HepG2 (cell line): ENCODE measurements around the gene MRPS11. TPM values are rescaled to one million over a fixed set of nuclear protein-coding genes. Genes with fewer than 3 reads are reported as not detected.
A peak's percentile ranks its signal among the peaks of the same experiment; 100 is the strongest.

Source experiments
- CENPBD1 ChIP-seq: sonication (generic); formaldehyde crosslinking; IDR thresholded peaks from 2 replicates; pipeline ENCODE4 v1.8.0; 2022; ENCODE audit warnings: missing genetic modification reagents, low read depth, mild to moderate bottlenecking, borderline replicate concordance
- CENPX ChIP-seq: sonication (generic); formaldehyde crosslinking; IDR thresholded peaks from 2 replicates; pipeline ENCODE4 v1.9.0; 2021; ENCODE audit warnings: mild to moderate bottlenecking, missing genetic modification reagents, moderate library complexity
- GFI1 ChIP-seq: sonication (generic); formaldehyde crosslinking; IDR thresholded peaks from 2 replicates; pipeline ENCODE4 v1.5.0; 2020; ENCODE audit warnings: missing genetic modification reagents, mild to moderate bottlenecking, borderline replicate concordance
- HMGXB3 ChIP-seq: sonication (generic); formaldehyde crosslinking; IDR thresholded peaks from 2 replicates; pipeline ENCODE4 v1.4.0; 2020; ENCODE audit warnings: missing genetic modification reagents, borderline replicate concordance
- HNRNPLL ChIP-seq: fragments of 200-400 bp; formaldehyde crosslinking; IDR thresholded peaks from 2 replicates; pipeline ENCODE4 v1.6.1; 2017; ENCODE audit warnings: mild to moderate bottlenecking, low read depth, low read length; ENCODE audit not compliant: poor library complexity, severe bottlenecking
- ISL2 ChIP-seq: sonication (generic); formaldehyde crosslinking; IDR thresholded peaks from 2 replicates; pipeline ENCODE4 v1.5.0; 2020; ENCODE audit warnings: missing genetic modification reagents
- POGZ ChIP-seq: sonication (generic); formaldehyde crosslinking; IDR thresholded peaks from 2 replicates; pipeline ENCODE4 v1.4.0; 2020; ENCODE audit warnings: mild to moderate bottlenecking, missing genetic modification reagents
- REL ChIP-seq: sonication (generic); formaldehyde crosslinking; conservative IDR thresholded peaks from 2 replicates; pipeline ENCODE4 v1.8.0; 2022; ENCODE audit warnings: mild to moderate bottlenecking, missing genetic modification reagents, moderate library complexity
- RFX1 ChIP-seq: fragments of 450-650 bp; IDR thresholded peaks from 2 replicates; pipeline ENCODE4 v1.6.1; 2017
- SMC3 ChIP-seq: IDR thresholded peaks from 2 replicates; pipeline ENCODE4 v1.6.1; 2011; ENCODE audit warnings: low read length, improper control_type of control experiment
- SOX13 ChIP-seq, 3 experiments: fragments of 450-650 bp in 1 of 3; sonication (generic) in 1 of 3; formaldehyde crosslinking in 1 of 3; IDR thresholded peaks in 2 of 3; conservative IDR thresholded peaks in 1 of 3; 2 replicates each; pipeline versions ENCODE4 v1.5.0 to v1.6.1; 2016 to 2020; ENCODE audit warnings: antibody characterized with exemption in 1 of 3, mild to moderate bottlenecking in 1 of 3, missing compliant biosample characterization in 1 of 3, missing genetic modification reagents in 1 of 3, moderate library complexity in 1 of 3
- SP5 ChIP-seq: IDR thresholded peaks from 2 replicates; pipeline ENCODE4 v1.6.1; 2016; ENCODE audit warnings: low read depth, borderline replicate concordance
- SPEN ChIP-seq: sonication (generic); formaldehyde crosslinking; IDR thresholded peaks from 2 replicates; pipeline ENCODE4 v1.5.1; 2020; ENCODE audit warnings: low read depth, mild to moderate bottlenecking, missing genetic modification reagents
- STAT5B ChIP-seq: sonication (generic); formaldehyde crosslinking; IDR thresholded peaks from 2 replicates; pipeline ENCODE4 v1.4.0; 2020; ENCODE audit warnings: missing genetic modification reagents
- YY1 ChIP-seq: IDR thresholded peaks from 2 replicates; pipeline ENCODE4 v1.6.1; 2011; ENCODE audit warnings: low read length, low read depth, moderate library complexity, mild to moderate bottlenecking; ENCODE audit not compliant: insufficient read depth, insufficient replicate concordance
- ZNF362 ChIP-seq: sonication (generic); formaldehyde crosslinking; IDR thresholded peaks from 2 replicates; pipeline ENCODE4 v1.4.0; 2020; ENCODE audit warnings: missing genetic modification reagents, mild to moderate bottlenecking, borderline replicate concordance
- ZNF670 ChIP-seq: sonication (generic); formaldehyde crosslinking; IDR thresholded peaks from 2 replicates; pipeline ENCODE4 v1.8.0; 2022; ENCODE audit warnings: mild to moderate bottlenecking, missing genetic modification reagents, borderline replicate concordance
- ZNF709 ChIP-seq: sonication (generic); formaldehyde crosslinking; IDR thresholded peaks from 2 replicates; pipeline ENCODE4 v1.5.0; 2020; ENCODE audit warnings: mild to moderate bottlenecking, missing genetic modification reagents
- ZNF775 ChIP-seq: sonication (generic); formaldehyde crosslinking; IDR thresholded peaks from 2 replicates; pipeline ENCODE4 v1.4.0; 2020; ENCODE audit warnings: missing genetic modification reagents, mild to moderate bottlenecking, moderate library complexity, borderline replicate concordance
- ZNF891 ChIP-seq: sonication (generic); formaldehyde crosslinking; IDR thresholded peaks from 2 replicates; pipeline ENCODE4 v1.5.0; 2020; ENCODE audit warnings: mild to moderate bottlenecking, missing genetic modification reagents
- polyA plus RNA-seq, 8 experiments: library from polyadenylated mRNA; depleted of rRNA in 3 of 8; stranded (reverse) in 7 of 8; unstranded in 1 of 8; fragments of >200 nt; fragmentation: Illumina TruSeq in 4 of 8; extraction: Trizol in 4 of 8; gene quantifications; 2 replicates each; pipeline versions ENCODE4 v1.2.1 to v1.2.3, GENCODE V29; 2011 to 2016; ENCODE audit warnings: low read depth in 4 of 8, missing spikeins in 1 of 8, mixed read lengths in 1 of 8; ENCODE audit not compliant: insufficient read depth in 1 of 8
- total RNA-seq, 5 experiments: library from RNA; depleted of rRNA; stranded (reverse); fragments of >200 nt; fragmentation: Illumina TruSeq; extraction: Trizol; gene quantifications; 2 replicates each; pipeline ENCODE4 v1.2.3, GENCODE V29; 2016; ENCODE audit warnings: low read depth in 1 of 5
- TF ChIP-seq, protein P1 (sequence below): sonication (generic); formaldehyde crosslinking; IDR thresholded peaks from 2 replicates; pipeline ENCODE4 v1.5.1; 2020; ENCODE audit warnings: missing genetic modification reagents, mild to moderate bottlenecking, borderline replicate concordance

The MRPS11 gene
- total and polyA plus RNA-seq, 2 of the 13 experiments (the other 11 are each of a cell fraction or from before 2014, with no cell fraction given): 50.1 to 72.7 TPM

DNA sequence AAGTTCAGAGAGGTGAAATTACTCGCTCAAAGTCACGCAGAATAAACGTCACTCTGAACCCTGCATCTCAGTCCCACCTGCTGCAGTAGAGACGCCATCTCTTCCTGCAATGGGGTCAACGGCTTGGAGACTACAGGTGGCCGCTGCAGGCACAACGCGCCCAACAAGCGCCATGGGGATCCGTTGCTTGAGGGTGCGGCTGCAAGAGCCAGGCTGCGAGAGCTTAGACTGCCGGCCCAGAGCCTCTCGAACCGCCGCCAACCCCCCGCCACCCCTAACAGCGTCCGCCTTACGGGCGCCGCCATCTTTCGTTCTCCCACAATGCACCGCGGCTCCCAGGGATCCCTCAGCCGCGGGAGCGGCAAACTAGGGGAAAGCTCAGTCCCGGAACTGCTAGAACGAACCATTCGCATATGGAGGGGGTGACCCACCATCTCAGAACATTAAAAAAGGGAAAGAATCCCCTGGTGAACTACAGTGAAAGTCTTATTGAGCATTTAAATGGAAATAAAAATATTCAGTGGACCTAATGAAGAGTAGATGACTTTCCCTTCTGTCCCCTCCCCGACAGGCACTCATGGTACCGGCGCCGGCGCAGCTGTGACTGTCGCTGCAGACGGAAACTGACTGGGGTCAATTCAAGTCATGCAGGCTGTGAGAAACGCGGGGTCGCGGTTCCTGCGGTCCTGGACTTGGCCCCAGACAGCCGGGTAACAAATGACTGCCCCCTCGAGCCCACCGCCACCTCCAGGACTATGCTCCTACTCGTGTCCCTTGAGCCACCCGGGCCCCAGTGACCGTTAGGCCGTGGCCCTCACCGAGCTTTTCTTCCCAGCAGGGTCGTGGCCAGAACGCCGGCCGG lies at the start of gene MRPS11, which contains the start of gene MRPL46 (continued):
- TF ChIP-seq ZNF709 (CRISPR knock-in tag) (no peak), SOX13 (IDR thresholded peaks at IDR 0.05) (no peak), SOX13 (CRISPR knock-in tag; conservative IDR thresholded peaks at IDR 0.05 in 1 of 2, IDR thresholded peaks at IDR 0.05 in 1 of 2) (no peak), ZNF670 (CRISPR knock-in tag) (no peak), CENPBD1 (no peak), ISL2 (CRISPR knock-in tag) (no peak), HMGXB3 (CRISPR knock-in tag) (no peak), GFI1 (CRISPR knock-in tag) (no peak), RFX1 (no peak), YY1 (peak; percentile 98), ZNF362 (CRISPR knock-in tag) (no peak), CENPX (CRISPR knock-in tag) (no peak), ZNF891 (CRISPR knock-in tag) (no peak), ZNF775 (no peak), SMC3 (no peak), STAT5B (CRISPR knock-in tag) (no peak), HNRNPLL (peak; percentile 32), POGZ (CRISPR knock-in tag) (peak; percentile 67), SP5 (no peak), SPEN (CRISPR knock-in tag) (peak; percentile 77; the same call in 1 of the 2 replicates), REL (CRISPR knock-in tag) (no peak; the same call in 1 of the 2 replicates)
- TF ChIP-seq, protein P1, sequence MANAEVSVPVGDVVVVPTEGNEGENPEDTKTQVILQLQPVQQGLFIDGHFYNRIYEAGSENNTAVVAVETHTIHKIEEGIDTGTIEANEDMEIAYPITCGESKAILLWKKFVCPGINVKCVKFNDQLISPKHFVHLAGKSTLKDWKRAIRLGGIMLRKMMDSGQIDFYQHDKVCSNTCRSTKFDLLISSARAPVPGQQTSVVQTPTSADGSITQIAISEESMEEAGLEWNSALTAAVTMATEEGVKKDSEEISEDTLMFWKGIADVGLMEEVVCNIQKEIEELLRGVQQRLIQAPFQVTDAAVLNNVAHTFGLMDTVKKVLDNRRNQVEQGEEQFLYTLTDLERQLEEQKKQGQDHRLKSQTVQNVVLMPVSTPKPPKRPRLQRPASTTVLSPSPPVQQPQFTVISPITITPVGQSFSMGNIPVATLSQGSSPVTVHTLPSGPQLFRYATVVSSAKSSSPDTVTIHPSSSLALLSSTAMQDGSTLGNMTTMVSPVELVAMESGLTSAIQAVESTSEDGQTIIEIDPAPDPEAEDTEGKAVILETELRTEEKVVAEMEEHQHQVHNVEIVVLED: peak; percentile 65; the same call in 1 of the 2 replicates
